Vagina (tissue), 2 donors: ENCODE measurements around the gene NID1.

Experiments used
- POLR2A ChIP-seq, 2 donors: fragments of 450-650 bp; IDR thresholded peaks; one replicate each; pipeline ENCODE4 v1.6.1; 2017; ENCODE audit warnings: antibody characterized with exemption in 2 of 2, mild to moderate bottlenecking in 2 of 2, moderate library complexity in 2 of 2
- TF ChIP-seq, protein P1 (sequence below), 3 experiments: fragments of 450-650 bp in 2 of 3; fragments of 200-600 bp in 1 of 3; sonication (generic) in 1 of 3; IDR thresholded peaks; one replicate each; pipeline ENCODE4 v1.5.1; 2017 to 2019; ENCODE audit warnings: antibody characterized with exemption in 3 of 3, mild to moderate bottlenecking in 2 of 3, moderate library complexity in 2 of 3

- TF ChIP-seq, protein P1, sequence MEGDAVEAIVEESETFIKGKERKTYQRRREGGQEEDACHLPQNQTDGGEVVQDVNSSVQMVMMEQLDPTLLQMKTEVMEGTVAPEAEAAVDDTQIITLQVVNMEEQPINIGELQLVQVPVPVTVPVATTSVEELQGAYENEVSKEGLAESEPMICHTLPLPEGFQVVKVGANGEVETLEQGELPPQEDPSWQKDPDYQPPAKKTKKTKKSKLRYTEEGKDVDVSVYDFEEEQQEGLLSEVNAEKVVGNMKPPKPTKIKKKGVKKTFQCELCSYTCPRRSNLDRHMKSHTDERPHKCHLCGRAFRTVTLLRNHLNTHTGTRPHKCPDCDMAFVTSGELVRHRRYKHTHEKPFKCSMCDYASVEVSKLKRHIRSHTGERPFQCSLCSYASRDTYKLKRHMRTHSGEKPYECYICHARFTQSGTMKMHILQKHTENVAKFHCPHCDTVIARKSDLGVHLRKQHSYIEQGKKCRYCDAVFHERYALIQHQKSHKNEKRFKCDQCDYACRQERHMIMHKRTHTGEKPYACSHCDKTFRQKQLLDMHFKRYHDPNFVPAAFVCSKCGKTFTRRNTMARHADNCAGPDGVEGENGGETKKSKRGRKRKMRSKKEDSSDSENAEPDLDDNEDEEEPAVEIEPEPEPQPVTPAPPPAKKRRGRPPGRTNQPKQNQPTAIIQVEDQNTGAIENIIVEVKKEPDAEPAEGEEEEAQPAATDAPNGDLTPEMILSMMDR (IDR thresholded peaks at IDR 0.05), result no peak
- TF ChIP-seq POLR2A (IDR thresholded peaks at IDR 0.05), result no peak
Measured at GRCh38 chr1:235953801-235954200, 111.1 kb downstream of the NID1 start.
